ENCODE results near the gene MAPRE3.
"Not testable (repeated sequence)": the region's sequence is repeated elsewhere in the genome, so short reads cannot be mapped to it uniquely, and the experiment has no call there.

Gene MAPRE3
- 0.67 to 4.9 (median 2.3) reads per million in 9 experiments for total RNA-seq

DNA sequence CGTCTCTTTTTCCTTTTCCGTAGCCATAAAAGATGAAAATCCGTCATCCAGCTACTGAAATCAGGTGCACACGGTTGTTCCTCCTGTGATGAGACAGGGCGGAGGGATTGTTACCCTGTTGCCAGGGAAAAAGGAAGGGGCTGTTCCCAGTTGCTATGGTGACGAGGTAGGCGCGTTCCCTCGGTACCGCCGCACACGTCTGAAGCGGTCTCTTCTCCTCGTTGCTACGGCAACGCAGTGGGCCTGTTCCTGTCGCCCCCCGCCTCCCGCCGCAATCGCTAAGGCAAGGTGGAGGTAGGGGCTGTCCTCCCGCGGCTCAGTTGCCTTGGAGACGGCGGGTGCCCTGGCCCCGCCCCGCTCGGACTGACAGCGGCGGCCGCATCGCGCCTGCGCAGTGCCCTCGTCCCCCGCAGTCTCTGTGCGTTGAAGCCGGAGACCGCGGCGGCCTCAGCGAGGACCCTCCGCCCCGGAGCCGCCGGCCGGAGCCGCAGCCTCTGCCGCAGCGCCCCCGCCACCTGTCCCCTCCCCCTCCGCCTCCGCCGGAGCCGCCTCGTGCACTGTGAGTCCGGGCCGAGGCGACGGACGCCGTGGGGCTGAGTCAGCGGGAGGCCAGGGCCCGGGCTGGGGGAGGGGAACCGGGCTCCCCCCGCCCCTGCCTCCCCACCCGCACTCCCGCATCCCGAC lies at the start of gene MAPRE3:
Gene MAPRE3 (plus strand): TSS at position 394 of the 684 bp plus-strand sequence. CDS start 51,582 bp downstream, outside the sequence.
- H3K4me3 Mint-ChIP-seq, result peak within 1 kb of the TSS; percentile 78
- H3K27ac Mint-ChIP-seq, result peak within 1 kb of the TSS; percentile 84 to 86
- H3K27me3 Mint-ChIP-seq, result peaks cover 20 to 33% of the 10 kb centered on the region in 2 donors
- H3K36me3 Mint-ChIP-seq (ENCODE audit: insufficient read depth), result peaks cover 15% of the 10 kb centered on the region
- peak; percentile 90 for ATAC-seq (replicated peaks)
- H3K9me3 Mint-ChIP-seq, result no peaks in the 10 kb centered on the region
- peak; percentile 71 to 83 (median 81) for DNase-seq
- peaks cover 12 to 14% of the 10 kb centered on the region in 2 donors for H3K4me1 Mint-ChIP-seq (ENCODE audit: low read depth in 2 of 2)

DNA sequence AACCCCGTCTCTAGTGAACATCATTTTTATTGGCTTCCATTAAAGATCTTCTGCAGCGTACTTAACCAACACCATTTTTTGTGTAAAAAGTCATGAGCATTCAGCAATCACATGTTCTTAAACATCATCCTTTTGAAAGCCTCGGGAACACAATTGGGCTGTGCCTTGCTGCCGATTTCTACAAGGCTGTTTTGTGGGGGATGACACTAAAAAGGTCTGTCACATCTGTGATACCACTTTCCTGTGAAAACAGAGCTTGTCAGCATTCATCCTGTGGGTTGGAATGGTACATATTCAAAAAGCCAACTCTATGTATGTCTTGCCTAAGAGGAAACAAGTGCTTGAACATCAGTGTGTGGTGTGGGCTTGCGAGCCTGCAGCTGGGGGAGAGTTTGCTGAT lies 49.1 kb upstream of the MAPRE3 start:
- no peaks in the 10 kb centered on the region for H3K9me3 Mint-ChIP-seq
- H3K4me1 Mint-ChIP-seq (ENCODE audit: low read depth in 2 of 2), result peaks cover 6 to 9% of the 10 kb centered on the region in 2 donors
- no peak overlapping the region for H3K27ac Mint-ChIP-seq
- H3K4me3 Mint-ChIP-seq, result no peak overlapping the region
- DNase-seq (no peak), ATAC-seq (replicated peaks) (no peak)
- no peaks in the 10 kb centered on the region for H3K36me3 Mint-ChIP-seq (ENCODE audit: insufficient read depth)
- H3K27me3 Mint-ChIP-seq, result peaks cover 33 to 40% of the 10 kb centered on the region in 2 donors

DNA sequence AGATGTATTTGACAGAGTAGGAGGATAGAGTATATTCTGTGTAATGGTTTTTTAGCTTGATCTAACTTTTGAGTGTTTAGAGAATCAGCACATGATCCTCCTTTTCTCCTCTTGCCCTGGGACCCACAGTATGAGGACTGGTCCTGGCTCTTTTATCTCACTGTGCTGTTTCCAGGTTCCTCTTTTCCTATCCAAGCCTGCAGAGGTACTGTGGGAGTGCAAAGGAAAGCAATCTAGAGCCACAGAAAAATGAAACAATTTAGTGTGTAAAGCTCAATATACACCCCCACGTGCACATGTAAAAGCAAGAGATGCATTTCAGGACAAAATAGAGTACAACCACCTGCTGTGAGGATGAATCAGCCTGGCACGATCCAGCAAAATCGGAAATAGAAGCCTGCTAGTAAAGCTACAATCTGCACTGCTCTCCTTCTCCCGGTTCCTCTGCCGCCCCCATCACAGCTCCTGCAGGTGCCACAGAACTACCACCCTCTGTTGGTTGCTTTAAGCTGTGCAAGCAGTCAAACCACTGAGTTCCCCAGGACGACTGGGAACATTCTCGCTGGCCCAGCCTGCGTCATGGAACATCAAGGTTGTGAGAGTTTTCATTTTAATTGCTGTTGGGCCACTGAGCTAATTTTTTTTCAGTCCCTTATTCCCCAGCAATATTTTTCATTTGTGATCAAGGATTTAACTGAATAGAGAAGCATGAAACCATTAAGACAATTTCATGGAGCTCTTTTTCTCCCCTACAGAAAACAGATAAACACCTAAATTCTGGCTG lies 47.8 kb upstream of the MAPRE3 start:
- Mint-ChIP-seq H3K4me1 (ENCODE audit: low read depth in 2 of 2) (peaks cover 6 to 9% of the 10 kb centered on the region in 2 donors), H3K4me3 (no peak overlapping the region), H3K36me3 (ENCODE audit: insufficient read depth) (no peaks in the 10 kb centered on the region), H3K9me3 (no peaks in the 10 kb centered on the region), H3K27me3 (peaks cover 33 to 49% of the 10 kb centered on the region in 2 donors), H3K27ac (no peak overlapping the region)
- peak; percentile 54 for ATAC-seq (replicated peaks)
- peak in 1 of 3 experiments; percentile 18 for DNase-seq

DNA sequence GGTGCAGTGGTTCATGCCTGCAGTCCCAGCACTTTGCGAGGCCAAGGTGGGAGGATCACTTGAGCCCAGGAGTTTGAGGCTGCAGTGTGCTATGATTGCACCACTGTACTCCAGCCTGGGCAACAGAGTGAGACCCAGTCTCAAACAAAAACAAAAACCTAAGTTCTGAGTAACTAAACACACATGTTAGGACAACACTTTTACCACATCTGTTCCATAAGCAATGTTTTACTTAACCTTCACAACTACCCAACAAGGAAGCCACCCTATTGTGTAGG lies 47.3 kb upstream of the MAPRE3 start:
- H3K9me3 Mint-ChIP-seq; H3K4me3 Mint-ChIP-seq; DNase-seq; H3K4me1 Mint-ChIP-seq (ENCODE audit: low read depth in 2 of 2); ATAC-seq (replicated peaks); H3K27ac Mint-ChIP-seq; H3K36me3 Mint-ChIP-seq (ENCODE audit: insufficient read depth): not testable (repeated sequence)
- H3K27me3 Mint-ChIP-seq, result peaks cover 33 to 49% of the 10 kb centered on the region in 2 donors

DNA sequence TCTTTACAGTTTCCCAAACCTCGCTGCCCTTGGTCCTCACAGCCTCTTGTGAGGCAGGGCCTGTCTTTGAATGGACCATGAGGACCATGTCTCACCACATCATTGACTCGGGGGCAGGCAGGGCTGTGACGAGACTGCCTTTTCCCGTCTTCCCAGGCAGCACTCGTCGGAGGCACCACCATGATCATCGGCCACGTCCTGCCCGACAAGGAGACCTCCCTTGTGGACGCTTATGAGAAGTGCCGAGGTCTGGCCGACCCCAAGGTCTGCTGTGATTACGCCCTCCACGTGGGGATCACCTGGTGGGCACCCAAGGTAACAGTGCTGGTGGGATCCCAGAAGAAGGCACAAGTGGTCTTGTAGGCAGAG lies 45.7 kb upstream of the MAPRE3 start:
- H3K4me1 Mint-ChIP-seq (ENCODE audit: low read depth in 2 of 2), result peaks cover 6 to 9% of the 10 kb centered on the region in 2 donors
- H3K9me3 Mint-ChIP-seq, result no peaks in the 10 kb centered on the region
- ATAC-seq (replicated peaks) (no peak), DNase-seq (no peak)
- H3K36me3 Mint-ChIP-seq (ENCODE audit: insufficient read depth), result no peaks in the 10 kb centered on the region
- no peak overlapping the region for H3K4me3 Mint-ChIP-seq
- H3K27me3 Mint-ChIP-seq, result peaks cover 37 to 56% of the 10 kb centered on the region in 2 donors
- no peak overlapping the region for H3K27ac Mint-ChIP-seq

DNA sequence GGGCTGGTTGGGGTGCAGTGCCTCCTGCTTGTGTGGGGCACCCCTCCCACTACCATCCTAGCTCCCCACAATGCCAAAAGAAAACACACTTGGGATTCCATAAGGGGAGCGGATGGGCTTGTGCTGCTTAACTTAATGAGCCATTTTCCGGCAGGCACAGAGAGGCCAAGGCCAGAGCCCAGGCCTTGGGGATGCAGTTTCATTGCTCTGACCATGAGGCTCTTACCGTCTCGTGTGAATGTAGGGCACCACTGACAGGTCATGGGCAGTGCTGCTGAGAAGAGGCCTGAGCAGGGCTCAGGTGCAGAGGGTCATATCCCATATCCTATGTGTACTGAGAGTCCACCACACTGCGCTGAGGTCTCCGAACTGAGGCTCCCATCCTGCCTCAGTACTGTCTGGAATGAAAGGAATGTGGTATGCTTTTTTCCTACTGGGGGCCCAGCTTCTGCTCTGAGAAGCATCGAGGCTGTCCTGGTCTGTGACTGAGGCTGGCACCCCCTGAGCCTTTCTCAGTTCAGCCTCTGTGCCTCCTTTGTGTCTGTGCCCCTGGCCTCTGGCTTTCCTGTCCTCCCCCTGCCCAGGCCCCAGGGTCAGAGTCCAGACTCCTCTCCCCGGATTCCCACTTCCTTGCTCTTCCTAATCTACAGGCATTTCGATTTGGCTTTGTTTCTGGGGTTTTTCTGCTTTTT lies 45.2 kb upstream of the MAPRE3 start:
- H3K9me3 Mint-ChIP-seq, result no peaks in the 10 kb centered on the region
- DNase-seq (no peak), ATAC-seq (replicated peaks) (no peak)
- H3K4me3 Mint-ChIP-seq, result no peak overlapping the region
- no peak overlapping the region for H3K27ac Mint-ChIP-seq
- peaks cover 6 to 9% of the 10 kb centered on the region in 2 donors for H3K4me1 Mint-ChIP-seq (ENCODE audit: low read depth in 2 of 2)
- peaks cover 42 to 61% of the 10 kb centered on the region in 2 donors for H3K27me3 Mint-ChIP-seq
- H3K36me3 Mint-ChIP-seq (ENCODE audit: insufficient read depth), result no peaks in the 10 kb centered on the region

DNA sequence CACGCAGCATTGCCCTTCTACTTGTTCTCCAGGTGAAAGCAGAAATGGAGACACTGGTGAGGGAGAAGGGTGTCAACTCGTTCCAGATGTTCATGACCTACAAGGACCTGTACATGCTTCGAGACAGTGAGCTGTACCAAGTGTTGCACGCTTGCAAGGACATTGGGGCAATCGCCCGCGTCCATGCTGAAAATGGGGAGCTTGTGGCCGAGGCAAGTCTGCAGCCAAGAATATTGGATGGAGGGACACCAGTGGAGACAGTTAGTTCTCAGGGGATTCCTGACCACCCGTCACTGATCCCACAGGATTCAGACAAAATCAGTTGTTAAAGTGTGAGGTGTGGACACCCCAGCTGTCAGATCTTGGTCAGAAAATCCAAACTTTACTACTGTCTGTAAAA lies 43.2 kb upstream of the MAPRE3 start:
- Mint-ChIP-seq H3K36me3 (ENCODE audit: insufficient read depth) (no peaks in the 10 kb centered on the region), H3K27me3 (peaks cover 32 to 51% of the 10 kb centered on the region in 2 donors), H3K9me3 (no peaks in the 10 kb centered on the region), H3K4me1 (ENCODE audit: low read depth in 2 of 2) (peaks cover 6 to 9% of the 10 kb centered on the region in 2 donors), H3K27ac (no peak overlapping the region), H3K4me3 (no peak overlapping the region)
- no peak for DNase-seq
- ATAC-seq (replicated peaks), result no peak

DNA sequence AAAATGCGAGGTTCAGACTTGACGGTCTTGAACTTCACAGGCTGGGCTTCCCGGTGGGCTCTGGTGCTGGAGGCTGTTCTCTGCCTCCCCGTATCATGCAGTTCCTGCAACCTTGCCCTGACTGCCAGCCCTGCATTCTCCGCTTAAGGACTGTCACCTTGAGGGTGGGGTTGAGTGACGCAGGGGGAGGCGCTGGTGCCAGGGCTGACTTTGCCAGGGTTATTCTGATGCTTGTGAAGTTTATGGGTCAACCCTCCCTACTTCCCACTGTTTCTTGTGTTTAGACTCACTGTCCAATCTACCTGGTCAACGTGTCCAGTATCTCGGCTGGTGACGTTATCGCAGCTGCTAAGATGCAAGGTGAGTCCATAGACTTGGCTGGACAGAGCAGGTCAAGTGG lies 37.5 kb upstream of the MAPRE3 start:
- Mint-ChIP-seq H3K4me1 (ENCODE audit: low read depth in 2 of 2) (no peaks in the 10 kb centered on the region), H3K36me3 (ENCODE audit: insufficient read depth) (no peaks in the 10 kb centered on the region), H3K9me3 (no peaks in the 10 kb centered on the region), H3K4me3 (no peak overlapping the region), H3K27me3 (peaks cover 30 to 49% of the 10 kb centered on the region in 2 donors), H3K27ac (no peak overlapping the region)
- no peak for DNase-seq
- no peak for ATAC-seq (replicated peaks)

DNA sequence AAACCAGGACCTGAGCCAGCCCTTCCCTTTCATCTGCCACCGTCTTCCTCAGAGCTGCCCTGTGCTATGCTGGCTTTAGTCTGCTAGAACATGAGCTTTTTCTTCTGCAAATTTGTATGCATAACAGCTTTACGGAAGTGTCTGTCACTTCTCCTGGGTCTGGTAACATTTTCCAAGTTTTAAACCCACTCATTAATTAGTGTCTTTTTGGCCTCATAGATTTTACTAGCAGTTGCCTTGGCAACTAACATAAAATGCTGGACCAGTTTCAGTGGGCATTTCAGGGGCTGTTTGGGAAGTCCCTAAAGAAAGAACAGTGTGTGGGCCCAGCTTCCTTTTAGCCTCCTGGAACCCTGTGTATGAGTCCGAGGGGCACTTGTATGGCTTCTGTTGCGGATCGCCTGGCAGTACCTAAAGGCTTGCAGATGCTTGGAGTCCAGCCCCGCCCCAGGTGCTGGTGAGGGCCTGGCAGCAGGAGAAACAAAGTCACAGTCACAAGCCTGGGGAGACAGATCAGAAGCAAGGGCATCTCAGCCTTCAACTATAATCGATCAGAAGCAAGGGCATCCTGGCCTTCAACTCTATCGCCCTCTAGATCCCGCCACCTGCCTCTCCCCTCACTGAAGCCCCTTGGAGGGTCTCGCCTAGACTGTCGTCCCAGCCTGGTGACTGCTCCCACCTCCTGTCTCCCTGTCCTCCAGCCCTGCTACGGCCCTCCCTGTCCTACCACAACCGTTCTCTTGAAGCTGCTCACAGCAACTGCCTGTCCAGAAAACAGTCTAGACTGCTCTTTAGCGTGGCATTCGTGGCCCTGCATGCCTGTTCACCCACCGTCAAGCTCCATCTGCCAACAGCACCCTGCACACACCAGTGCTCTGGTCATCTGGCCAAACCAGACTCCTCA lies 36.8 kb upstream of the MAPRE3 start:
- Mint-ChIP-seq H3K4me1 (ENCODE audit: low read depth in 2 of 2) (no peaks in the 10 kb centered on the region), H3K9me3 (no peaks in the 10 kb centered on the region), H3K4me3 (no peak overlapping the region), H3K36me3 (ENCODE audit: insufficient read depth) (no peaks in the 10 kb centered on the region), H3K27ac (no peak overlapping the region), H3K27me3 (peaks cover 30 to 49% of the 10 kb centered on the region in 2 donors)
- DNase-seq (no peak), ATAC-seq (replicated peaks) (no peak)

DNA sequence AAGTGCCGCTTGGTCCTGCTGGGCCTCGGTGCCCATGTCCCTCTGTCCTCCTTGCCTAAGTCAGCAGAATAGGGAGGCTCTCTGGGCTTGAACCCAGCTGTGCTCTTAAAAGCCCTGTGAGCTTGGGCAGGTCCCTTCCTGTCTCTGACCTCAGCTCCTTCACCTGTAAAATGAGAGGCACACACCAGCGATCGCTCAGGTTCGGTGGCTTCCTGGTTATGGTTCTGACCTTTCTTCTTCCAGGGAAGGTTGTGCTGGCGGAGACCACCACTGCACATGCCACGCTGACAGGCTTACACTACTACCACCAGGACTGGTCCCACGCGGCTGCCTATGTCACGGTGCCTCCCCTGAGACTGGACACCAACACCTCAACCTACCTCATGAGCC lies 36.1 kb upstream of the MAPRE3 start:
- Mint-ChIP-seq H3K4me1 (ENCODE audit: low read depth in 2 of 2) (no peaks in the 10 kb centered on the region), H3K4me3 (no peak overlapping the region), H3K9me3 (no peaks in the 10 kb centered on the region), H3K36me3 (ENCODE audit: insufficient read depth) (no peaks in the 10 kb centered on the region), H3K27ac (no peak overlapping the region), H3K27me3 (peaks cover 30 to 46% of the 10 kb centered on the region in 2 donors)
- DNase-seq, result no peak
- ATAC-seq (replicated peaks), result no peak

DNA sequence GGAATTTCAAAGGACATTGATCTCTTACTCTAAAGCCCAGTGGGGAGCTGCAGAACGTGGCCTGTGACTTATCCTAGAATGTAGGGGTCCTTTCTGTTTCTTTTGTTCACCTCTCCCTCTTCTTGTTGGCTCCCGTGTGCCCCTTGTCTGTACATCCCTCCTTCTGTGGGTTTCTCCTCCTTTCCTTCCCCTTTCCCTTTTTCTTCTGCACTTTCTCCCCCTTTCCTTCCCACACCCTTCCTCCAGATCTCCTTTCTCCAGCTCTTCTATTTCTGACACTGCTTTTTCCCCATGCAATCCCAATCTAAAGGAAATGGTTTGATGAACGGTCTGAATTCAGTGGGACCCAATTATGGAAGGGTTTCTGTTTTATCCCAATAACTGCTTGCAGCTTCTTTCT lies 35.5 kb upstream of the MAPRE3 start:
- no peaks in the 10 kb centered on the region for H3K4me1 Mint-ChIP-seq (ENCODE audit: low read depth in 2 of 2)
- H3K4me3 Mint-ChIP-seq, result no peak overlapping the region
- no peaks in the 10 kb centered on the region for H3K9me3 Mint-ChIP-seq
- DNase-seq, result no peak
- no peak for ATAC-seq (replicated peaks)
- no peak overlapping the region for H3K27ac Mint-ChIP-seq
- peaks cover 23 to 40% of the 10 kb centered on the region in 2 donors for H3K27me3 Mint-ChIP-seq
- H3K36me3 Mint-ChIP-seq (ENCODE audit: insufficient read depth), result no peaks in the 10 kb centered on the region

DNA sequence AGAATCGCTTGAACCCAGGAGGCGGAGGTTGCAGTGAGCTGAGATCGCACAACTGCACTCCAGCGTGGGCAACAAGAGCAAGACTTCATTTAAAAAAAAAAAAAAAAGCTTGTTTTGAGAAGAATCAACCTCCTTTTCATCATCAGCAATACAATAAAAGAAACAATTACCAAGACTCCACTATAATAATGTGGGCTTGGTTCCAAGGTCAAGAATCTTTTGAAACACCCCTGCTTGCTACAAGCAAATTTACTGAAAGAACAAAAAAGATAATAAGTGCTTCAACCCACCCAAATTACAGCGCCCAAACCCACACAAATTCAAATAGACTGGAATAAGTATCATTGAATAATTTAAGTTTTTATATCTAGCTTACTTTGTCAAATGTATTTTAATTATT lies 33.6 kb upstream of the MAPRE3 start:
- H3K4me1 Mint-ChIP-seq (ENCODE audit: low read depth in 2 of 2), result no peaks in the 10 kb centered on the region

More for the DNA sequence above, 33.6 kb upstream of the MAPRE3 start:
- Mint-ChIP-seq H3K9me3 (no peaks in the 10 kb centered on the region), H3K27ac (no peak overlapping the region), H3K27me3 (peaks cover 20 to 34% of the 10 kb centered on the region in 2 donors), H3K4me3 (no peak overlapping the region), H3K36me3 (ENCODE audit: insufficient read depth) (no peaks in the 10 kb centered on the region)
- DNase-seq (no peak), ATAC-seq (replicated peaks) (no peak)
